ENCODE data around the gene ATOSB. TPM values are rescaled to one million over a fixed set of nuclear protein-coding genes. Genes with fewer than 3 reads are reported as not detected.

The ATOSB gene
- total and polyA plus RNA-seq, 2 of the 8 experiments (the other 6 are each of a cell fraction or from before 2014, with no cell fraction given), result 6.9 to 10.4 TPM

- TF ChIP-seq YY1 (IDR thresholded peaks at IDR 0.05; ENCODE audit: low read depth, low read length) (no peak), TAF7 (optimal IDR thresholded peaks at IDR 0.05; ENCODE audit: borderline replicate concordance, low read depth, low read length) (no peak), RFX5 (IDR thresholded peaks at IDR 0.05; ENCODE audit: borderline replicate concordance, low read depth, low read length) (no peak), POLR2AphosphoS5 (IDR thresholded peaks at IDR 0.05; ENCODE audit: low read depth, low read length) (no peak), POLR2A (IDR thresholded peaks at IDR 0.05; ENCODE audit: control extremely low read depth in 1 of 2, low read depth in 2 of 2, low read length in 2 of 2) (peak in 1 of 2 experiments; percentile 19; a peak in 1 of 3 replicates)
- Histone ChIP-seq H3K23me2 (ENCODE audit: low read depth, low read length) (no peaks in the 10 kb centered on the region), H3K9me3 (ENCODE audit: insufficient read depth in 2 of 2, low read depth in 1 of 2, low read length in 1 of 2) (no peaks in the 10 kb centered on the region; a peak in 1 of 4 replicates), H3K23ac (ENCODE audit: insufficient read length) (no peak overlapping the region), H3K14ac (ENCODE audit: insufficient read length) (no peak overlapping the region), H2BK12ac (ENCODE audit: low read depth, low read length) (no peak overlapping the region), H3K36me3 (ENCODE audit: control insufficient read depth in 2 of 4, insufficient read depth in 4 of 4, low read length in 3 of 4) (peaks cover 58 to 76% (median 67%) of the 10 kb centered on the region in 4 experiments), H3K4me1 (replicated peaks in 1 of 4; ENCODE audit: control insufficient read depth in 3 of 4, insufficient read depth in 4 of 4, low read length in 3 of 4) (no peaks in the 10 kb centered on the region), H3K4me3 (ENCODE audit: extremely low read depth in 1 of 4, insufficient read depth in 2 of 4, low read depth in 3 of 4, low read length in 4 of 4) (no peak overlapping the region), H3K56ac (replicated peaks; ENCODE audit: insufficient read length, low read depth, low read length) (no peak overlapping the region), H2AFZ (ENCODE audit: low read length) (no peak overlapping the region), H3K79me1 (ENCODE audit: low read depth, low read length) (no peaks in the 10 kb centered on the region; the same call in 1 of the 2 replicates), H3K4me2 (ENCODE audit: insufficient read depth in 1 of 2, low read depth in 2 of 2, low read length in 2 of 2) (no peak overlapping the region), H3K18ac (ENCODE audit: extremely low read depth, low read length) (no peak overlapping the region), H4K91ac (replicated peaks; ENCODE audit: insufficient read length, low read length) (no peak overlapping the region), H3K27me3 (replicated peaks in 1 of 4; ENCODE audit: control insufficient read depth in 3 of 4, extremely low read depth in 1 of 4, insufficient read depth in 3 of 4, low read length in 3 of 4) (no peaks in the 10 kb centered on the region), H4K8ac (ENCODE audit: extremely low read depth, insufficient read depth, low read length) (no peak overlapping the region), H2BK5ac (ENCODE audit: low read depth, low read length) (no peak overlapping the region), H2BK120ac (replicated peaks; ENCODE audit: low read depth, low read length) (no peak overlapping the region), H4K5ac (ENCODE audit: insufficient read length, low read depth, low read length) (no peak overlapping the region), H2BK20ac (ENCODE audit: low read length) (no peak overlapping the region), H2AK5ac (ENCODE audit: low read depth, low read length) (no peak overlapping the region), H2BK15ac (ENCODE audit: low read length) (no peak overlapping the region), H3K27ac (ENCODE audit: low read depth, low read length) (no peak overlapping the region), H4K20me1 (replicated peaks in 1 of 2; ENCODE audit: control insufficient read depth in 1 of 2, insufficient read depth in 2 of 2, low read length in 2 of 2) (peaks cover 5 to 18% of the 10 kb centered on the region in 2 experiments), H3K9ac (replicated peaks in 1 of 4; ENCODE audit: extremely low read depth in 1 of 4, low read depth in 3 of 4, low read length in 3 of 4) (no peak overlapping the region), H3K79me2 (ENCODE audit: control insufficient read depth in 1 of 2, insufficient read depth in 2 of 2, low read length in 2 of 2) (no peaks in the 10 kb centered on the region), H3K4ac (replicated peaks; ENCODE audit: insufficient read length, low read depth, low read length) (no peak overlapping the region)
- no peak for FAIRE-seq
- ChIA-PET CTCF (ENCODE audit: partially characterized antibody) (interaction anchor here (0.9 to 1.3 kb wide), 3 partner anchors 12 to 158 kb away, joined by 3 read pairs; no protein-coding TSS in a partner anchor), POLR2A (ENCODE audit: partially characterized antibody) (interaction anchor here (0.8 to 5.2 kb wide), 4 partner anchors 12 to 30 kb away, joined by 4 to 43 read pairs (median 5); partner anchors contain the start of gene VCP)
- no peak for DNase-seq (ENCODE audit: low read depth in 1 of 2, low spot score in 2 of 2)
- WGBS, 2 experiments (ENCODE audit: extremely low coverage in 1 of 2, insufficient coverage in 1 of 2, insufficient read length in 1 of 2, insufficient replicate concordance in 2 of 2, low coverage in 1 of 2, low lambda C conversion rate in 2 of 2, missing lambda C conversion rate in 1 of 2), result 97% methylated on average over 8 of the region's 8 CpGs; no CpG with 5 or more reads in 1 of the 2 experiments
Measured at GRCh38 chr9:35057271-35057620, 58.4 kb downstream of the ATOSB start.

Measured in H1 (cell line).